Measurements from ENCODE around the gene SLC22A23.
"Not testable (repeated sequence)": the region's sequence is repeated elsewhere in the genome, so short reads cannot be mapped to it uniquely, and the experiment has no call there.

Gene SLC22A23

GRCh38 chr6:3252861-3253596, 203.8 kb downstream of the SLC22A23 start:
- TF ChIP-seq POLR2A (IDR thresholded peaks at IDR 0.05; ENCODE audit: low read depth, low read length): no peak
- no peak for DNase-seq (ENCODE audit: insufficient read length, low spot score)
- FAIRE-seq: no peak

- no peak for FAIRE-seq
- DNase-seq (ENCODE audit: insufficient read length, low spot score): no peak
These were observed 204.5 kb downstream of the SLC22A23 start for GRCh38 chr6:3252369-3252768.

GRCh38 chr6:3251462-3252314, 205.2 kb downstream of the SLC22A23 start:
- FAIRE-seq (no peak), DNase-seq (ENCODE audit: insufficient read length, low spot score) (peak; percentile 92)
- no peak for TF ChIP-seq POLR2A (IDR thresholded peaks at IDR 0.05; ENCODE audit: low read depth, low read length)

More at GRCh38 chr6:3252369-3252768, 204.5 kb downstream of the SLC22A23 start:
- no peak for TF ChIP-seq POLR2A (IDR thresholded peaks at IDR 0.05; ENCODE audit: low read depth, low read length)

GRCh38 chr6:3250231-3250675, 206.6 kb downstream of the SLC22A23 start:
- DNase-seq (ENCODE audit: insufficient read length, low spot score): no peak
- no peak for TF ChIP-seq POLR2A (IDR thresholded peaks at IDR 0.05; ENCODE audit: low read depth, low read length)
- FAIRE-seq: no peak

GRCh38 chr6:3249821-3250220, 207.0 kb downstream of the SLC22A23 start:
- no peak for TF ChIP-seq POLR2A (IDR thresholded peaks at IDR 0.05; ENCODE audit: low read depth, low read length)
- DNase-seq (ENCODE audit: insufficient read length, low spot score) (no peak), FAIRE-seq (no peak)

- FAIRE-seq (no peak), DNase-seq (ENCODE audit: insufficient read length, low spot score) (peak; percentile 78)
- 0 out of 2 replicates have a peak, but pooled peaks have one; percentile 16 for TF ChIP-seq POLR2A (IDR thresholded peaks at IDR 0.05; ENCODE audit: low read depth, low read length)
These were observed 209.3 kb downstream of the SLC22A23 start for GRCh38 chr6:3247255-3248146.

GRCh38 chr6:3245216-3245615, 211.6 kb downstream of the SLC22A23 start:
- DNase-seq (ENCODE audit: insufficient read length, low spot score) (no peak), FAIRE-seq (no peak)
- TF ChIP-seq POLR2A (IDR thresholded peaks at IDR 0.05; ENCODE audit: low read depth, low read length): no peak

- FAIRE-seq; DNase-seq (ENCODE audit: insufficient read length, low spot score): not testable (repeated sequence)
These were observed 212.1 kb downstream of the SLC22A23 start for GRCh38 chr6:3244832-3245161.

- FAIRE-seq (no peak), DNase-seq (ENCODE audit: insufficient read length, low spot score) (no peak)
- TF ChIP-seq POLR2A (IDR thresholded peaks at IDR 0.05; ENCODE audit: low read depth, low read length): no peak
These were observed 212.6 kb downstream of the SLC22A23 start for GRCh38 chr6:3244003-3244831.

GRCh38 chr6:3242768-3243167, 214.1 kb downstream of the SLC22A23 start:
- TF ChIP-seq POLR2A (IDR thresholded peaks at IDR 0.05; ENCODE audit: low read depth, low read length): no peak
- no peak for FAIRE-seq
- no peak for DNase-seq (ENCODE audit: insufficient read length, low spot score)

- not testable (repeated sequence) for DNase-seq (ENCODE audit: insufficient read length, low spot score); FAIRE-seq
These were observed 215.1 kb downstream of the SLC22A23 start for GRCh38 chr6:3241745-3242144.

- DNase-seq (ENCODE audit: insufficient read length, low spot score): no peak
- no peak for FAIRE-seq
- TF ChIP-seq POLR2A (IDR thresholded peaks at IDR 0.05; ENCODE audit: low read depth, low read length): no peak
These were observed 216.3 kb downstream of the SLC22A23 start for GRCh38 chr6:3240595-3240994.
